HG03097 (cell line): ENCODE measurements around the gene PIGU.
"Not testable (repeated sequence)": the region's sequence is repeated elsewhere in the genome, so short reads cannot be mapped to it uniquely, and the experiment has no call there.

Experiments
- ATAC-seq: cut with Tn5 transposase; IDR thresholded peaks from one replicate; pipeline ENCODE4 v1.9.1; 2021; ENCODE audit not compliant: unreplicated experiment, low FRiP score

Gene PIGU

GRCh38 chr20:34624629-34625028 lies 52.3 kb downstream of the PIGU start:
- ATAC-seq: no peak

GRCh38 chr20:34622821-34623451 lies 54.0 kb downstream of the PIGU start:
- no peak for ATAC-seq

GRCh38 chr20:34621383-34622367 lies 55.2 kb downstream of the PIGU start:
- no peak for ATAC-seq

GRCh38 chr20:34621036-34621343 lies 55.9 kb downstream of the PIGU start:
- no peak for ATAC-seq

GRCh38 chr20:34618676-34619075 lies 58.2 kb downstream of the PIGU start:
- no peak for ATAC-seq

- ATAC-seq: not testable (repeated sequence)
Observed at GRCh38 chr20:34616913-34617312, 60.0 kb downstream of the PIGU start.

- ATAC-seq: no peak
Observed at GRCh38 chr20:34615477-34615876, 61.4 kb downstream of the PIGU start.

GRCh38 chr20:34611976-34612375 lies 64.9 kb downstream of the PIGU start:
- not testable (repeated sequence) for ATAC-seq

GRCh38 chr20:34607066-34607465 lies 69.8 kb downstream of the PIGU start:
- ATAC-seq: no peak

GRCh38 chr20:34604980-34605788 lies 71.7 kb downstream of the PIGU start:
- no peak for ATAC-seq

- ATAC-seq: no peak
Observed at GRCh38 chr20:34600892-34601653, 75.8 kb downstream of the PIGU start.

- ATAC-seq: no peak
Observed at GRCh38 chr20:34595377-34596184, 81.3 kb downstream of the PIGU start.

GRCh38 chr20:34586488-34587163 lies 90.3 kb downstream of the PIGU start:
- ATAC-seq: no peak

- ATAC-seq: no peak
Observed at GRCh38 chr20:34585019-34585418, 91.9 kb downstream of the PIGU start.

GRCh38 chr20:34583544-34583943 lies 93.3 kb downstream of the PIGU start:
- no peak for ATAC-seq

GRCh38 chr20:34582911-34583310 lies 94.0 kb downstream of the PIGU start:
- no peak for ATAC-seq

GRCh38 chr20:34582221-34582620 lies 94.7 kb downstream of the PIGU start:
- ATAC-seq: no peak

- no peak for ATAC-seq
Observed at GRCh38 chr20:34581341-34582184, 95.3 kb downstream of the PIGU start.
